HepG2 (cell line): ENCODE measurements around the gene GPR162. TPM values are rescaled to one million over a fixed set of nuclear protein-coding genes. Genes with fewer than 3 reads are reported as not detected.

Experiments used
- ATAC-seq: fragments of 200-7000 bp; cut with Tn5 transposase; 3 replicates; pipeline ENCODE4 v1.9.1; 2020; ENCODE audit warnings: mild to moderate bottlenecking, moderate library complexity
- BruUV-seq: library from RNA; stranded (reverse); fragments of 400-500 nt; replicated peaks from 2 replicates; lab custom pipeline; 2021; lab: Mats Ljungman, UMichigan
- CTCF ChIA-PET: fragments of 300-600 bp; formaldehyde crosslinking; extraction: SDS; loops from one replicate; lab custom pipeline; 2021; ENCODE audit warnings: low total read pairs, inconsistent platforms, low intra/inter-chr PET ratio; lab: Yijun Ruan, JAX
- POLR2A ChIA-PET: fragments of 350-600 bp; sonication (Branson Sonifier 250); formaldehyde crosslinking; loops from one replicate; lab custom pipeline; 2020; ENCODE audit warnings: antibody characterized with exemption, inconsistent platforms; lab: Yijun Ruan, JAX
- DNase-seq: peaks from one replicate; pipeline ENCODE4 v3.0.0-alpha.2; 2015; ENCODE audit warnings: low spot score
- FAIRE-seq: peaks from 3 replicates; lab custom pipeline; 2011; peaks lifted over from hg19 to GRCh38; lab: Jason Lieb, UNC
- H2AFZ ChIP-seq: one replicate; pipeline ENCODE4 v1.6.1; 2011; ENCODE audit warnings: low read length, inconsistent platforms
- H3K27ac ChIP-seq: fragments of 300-600 bp; 3 replicates; pipeline ENCODE4 v1.8.0; 2011; ENCODE audit warnings: mixed run types, mild to moderate bottlenecking, mixed read lengths, low read length, inconsistent platforms; ENCODE audit not compliant: insufficient read depth; ENCODE audit errors: extremely low read length
- H3K27me3 ChIP-seq, 2 experiments: fragments of 200-600 bp in 1 of 2; 2 replicates in 1 of 2; 3 replicates in 1 of 2; pipeline versions ENCODE4 v1.6.0 to v1.8.0; 2011; ENCODE audit warnings: low read length in 2 of 2, mild to moderate bottlenecking in 2 of 2, moderate library complexity in 2 of 2, inconsistent platforms in 1 of 2; ENCODE audit not compliant: insufficient read depth in 2 of 2, control insufficient read depth in 1 of 2
- H3K36me3 ChIP-seq, 2 experiments: fragments of 200-600 bp in 1 of 2; replicated peaks in 1 of 2; 2 replicates in 1 of 2; 3 replicates in 1 of 2; pipeline versions ENCODE4 v1.5.1 to v1.8.0; 2011; ENCODE audit warnings: low read length in 2 of 2, inconsistent platforms in 1 of 2; ENCODE audit not compliant: insufficient read depth in 2 of 2, control insufficient read depth in 1 of 2
- H3K4me1 ChIP-seq: 2 replicates; pipeline ENCODE4 v1.5.1; 2012; ENCODE audit warnings: low read length, inconsistent platforms; ENCODE audit not compliant: insufficient read depth
- H3K4me2 ChIP-seq: 2 replicates; pipeline ENCODE4 v1.6.0; 2011; ENCODE audit warnings: low read depth, low read length, inconsistent platforms
- H3K4me3 ChIP-seq, 3 experiments: fragments of 200-600 bp in 1 of 3; sonication (generic), shearing (Covaris generic) in 1 of 3; replicated peaks in 1 of 3; 2 replicates each; pipeline ENCODE4 v1.5.1; 2011 to 2016; ENCODE audit warnings: low read length in 3 of 3, inconsistent platforms in 2 of 3, low read depth in 2 of 3, mild to moderate bottlenecking in 2 of 3, control low read depth in 1 of 3, mixed read lengths in 1 of 3; ENCODE audit not compliant: insufficient read depth in 1 of 3
- H3K79me2 ChIP-seq: one replicate; pipeline ENCODE4 v1.6.1; 2011; ENCODE audit warnings: low read length, inconsistent platforms; ENCODE audit not compliant: insufficient read depth
- H3K9ac ChIP-seq: 2 replicates; pipeline ENCODE4 v1.6.0; 2011; ENCODE audit warnings: mild to moderate bottlenecking, low read depth, low read length, inconsistent platforms; ENCODE audit not compliant: insufficient read depth
- H3K9me3 ChIP-seq: 2 replicates; pipeline ENCODE4 v1.5.1; 2012; ENCODE audit warnings: mild to moderate bottlenecking, low read length
- H4K20me1 ChIP-seq: 2 replicates; pipeline ENCODE4 v1.6.0; 2011; ENCODE audit warnings: inconsistent platforms, mild to moderate bottlenecking, low read length, moderate library complexity; ENCODE audit not compliant: insufficient read depth
- ARNTL ChIP-seq: sonication (generic); formaldehyde crosslinking; IDR thresholded peaks from 2 replicates; pipeline ENCODE4 v1.4.0; 2020; ENCODE audit warnings: mild to moderate bottlenecking, missing genetic modification reagents
- CREB1 ChIP-seq, 2 experiments: fragments of 450-650 bp in 1 of 2; IDR thresholded peaks; 2 replicates each; pipeline ENCODE4 v1.6.1; 2016 to 2017; ENCODE audit warnings: control low read depth in 1 of 2, mild to moderate bottlenecking in 1 of 2, missing compliant biosample characterization in 1 of 2, missing genetic modification characterization in 1 of 2
- HNF1B ChIP-seq: sonication (generic); formaldehyde crosslinking; IDR thresholded peaks from 2 replicates; pipeline ENCODE4 v1.5.1; 2020; ENCODE audit warnings: mild to moderate bottlenecking, moderate library complexity, missing genetic modification reagents
- NR3C1 ChIP-seq: sonication (generic); formaldehyde crosslinking; IDR thresholded peaks from 2 replicates; pipeline ENCODE4 v1.4.0; 2020; ENCODE audit warnings: missing genetic modification reagents
- POGZ ChIP-seq: sonication (generic); formaldehyde crosslinking; IDR thresholded peaks from 2 replicates; pipeline ENCODE4 v1.4.0; 2020; ENCODE audit warnings: mild to moderate bottlenecking, missing genetic modification reagents
- SAP130 ChIP-seq: IDR thresholded peaks from 2 replicates; pipeline ENCODE4 v1.6.1; 2016; ENCODE audit warnings: low read depth
- SIN3A ChIP-seq: IDR thresholded peaks from 2 replicates; pipeline ENCODE4 v1.6.1; 2011; ENCODE audit warnings: low read depth, mild to moderate bottlenecking, control low read depth, low read length, borderline replicate concordance
- SNAPC2 ChIP-seq: sonication (generic); formaldehyde crosslinking; IDR thresholded peaks from 2 replicates; pipeline ENCODE4 v1.8.1; 2022; ENCODE audit warnings: mild to moderate bottlenecking, missing genetic modification reagents
- TFE3 ChIP-seq: IDR thresholded peaks from 2 replicates; pipeline ENCODE4 v1.6.1; 2016
- ZKSCAN1 ChIP-seq: fragments of 150-350 bp; IDR thresholded peaks from 2 replicates; pipeline ENCODE4 v1.6.1; 2014; ENCODE audit warnings: low read length
- ZKSCAN8 ChIP-seq: IDR thresholded peaks from 2 replicates; pipeline ENCODE4 v1.6.1; 2016; ENCODE audit warnings: borderline replicate concordance, missing genetic modification reagents, missing compliant biosample characterization
- ZNF574 ChIP-seq: sonication (generic); formaldehyde crosslinking; IDR thresholded peaks from 2 replicates; pipeline ENCODE4 v1.4.0; 2020; ENCODE audit warnings: missing genetic modification reagents
- ZNF607 ChIP-seq: sonication (generic); formaldehyde crosslinking; IDR thresholded peaks from 2 replicates; pipeline ENCODE4 v1.5.1; 2020; ENCODE audit warnings: missing genetic modification reagents, mild to moderate bottlenecking, borderline replicate concordance
- ZNF841 ChIP-seq: sonication (generic); formaldehyde crosslinking; IDR thresholded peaks from 2 replicates; pipeline ENCODE4 v1.8.1; 2023; ENCODE audit warnings: missing genetic modification reagents, borderline replicate concordance
- WGBS: methylation state at CpG from one replicate; pipeline ENCODE4 v1.1.6; 2017; ENCODE audit warnings: low lambda C conversion rate; 5-methylcytosine and 5-hydroxymethylcytosine counted together
- in situ Hi-C: cut with HindIII; loops from 2 replicates; pipeline ENCODE4 v1.10.0; 2017; ENCODE audit warnings: low pct_unique_long_range_greater_than_20kb; ENCODE audit not compliant: extremely low pct_ligation_motif_present
- intact Hi-C: fragments of 100-400 bp; cut with micrococcal nuclease; formaldehyde crosslinking; loops from one replicate; pipeline ENCODE4 v1.10.0; 2022; ENCODE audit not compliant: unreplicated experiment
- polyA plus RNA-seq, 8 experiments: library from polyadenylated mRNA; depleted of rRNA in 3 of 8; stranded (reverse) in 7 of 8; unstranded in 1 of 8; fragments of >200 nt; fragmentation: Illumina TruSeq in 4 of 8; extraction: Trizol in 4 of 8; gene quantifications; 2 replicates each; pipeline versions ENCODE4 v1.2.1 to v1.2.3, GENCODE V29; 2011 to 2016; ENCODE audit warnings: low read depth in 4 of 8, missing spikeins in 1 of 8, mixed read lengths in 1 of 8; ENCODE audit not compliant: insufficient read depth in 1 of 8
- total RNA-seq, 5 experiments: library from RNA; depleted of rRNA; stranded (reverse); fragments of >200 nt; fragmentation: Illumina TruSeq; extraction: Trizol; gene quantifications; 2 replicates each; pipeline ENCODE4 v1.2.3, GENCODE V29; 2016; ENCODE audit warnings: low read depth in 1 of 5

Gene GPR162
- total and polyA plus RNA-seq, 2 of the 13 experiments (the other 11 are each of a cell fraction or from before 2014, with no cell fraction given): 0.08 TPM; not detected in 1

GRCh38 chr12:6851921-6852650 is 30.5 kb downstream of the GPR162 start, which contains the start of gene USP5 (continued):
- TF ChIP-seq SNAPC2 (CRISPR knock-in tag) (peak; percentile 66; the same call in 1 of the 2 replicates), ZNF574 (CRISPR knock-in tag) (peak; percentile 91)

- no peak for ATAC-seq
- intact Hi-C loops (loop anchor here (2.0 kb wide), 1 partner anchor 16 kb away; no protein-coding TSS in a partner anchor), in situ Hi-C loops (no loop called here)
- peak overlapping the region; percentile 66 for H3K9ac ChIP-seq
- no peaks in the 10 kb centered on the region; the same call in 1 of the 2 replicates for H4K20me1 ChIP-seq
- peaks cover 33% of the 10 kb centered on the region for H3K4me1 ChIP-seq
- H2AFZ ChIP-seq: no peak overlapping the region
- H3K27me3 ChIP-seq: no peaks in the 10 kb centered on the region
- no TSS peak for BruUV-seq
- H3K4me2 ChIP-seq: peak overlapping the region; percentile 88
- peaks cover 37% of the 10 kb centered on the region for H3K79me2 ChIP-seq
- H3K36me3 ChIP-seq: peaks cover 12 to 49% of the 10 kb centered on the region in 2 experiments
- CTCF ChIA-PET: interaction anchor here (0.9 kb wide), 1 partner anchor 17 kb away, joined by 3 read pairs; no protein-coding TSS in a partner anchor
- H3K4me3 ChIP-seq: peak overlapping the region; percentile 71 to 95 (median 85)
- under 1% methylated on average over 17 of the region's 18 CpGs for WGBS
- peak overlapping the region; percentile 61 for H3K27ac ChIP-seq
- FAIRE-seq: peak; percentile 12
- peak; percentile 35 for DNase-seq
- POLR2A ChIA-PET: interaction anchor here (0.8 to 5.2 kb wide), 26 partner anchors 8 to 318 kb away, joined by 3 to 132 read pairs (median 11); partner anchors contain the start of genes C12orf57, COPS7A, GAPDH and GNB3
- H3K9me3 ChIP-seq: no peaks in the 10 kb centered on the region
- TF ChIP-seq CREB1 (IDR thresholded peaks at IDR 0.05) (no peak), CREB1 (CRISPR knock-in tag; IDR thresholded peaks at IDR 0.05) (peak; percentile 45), ZKSCAN8 (CRISPR knock-in tag) (no peak), ARNTL (CRISPR knock-in tag) (0 out of 2 replicates have a peak, but pooled peaks have one; percentile 6), POGZ (CRISPR knock-in tag) (0 out of 2 replicates have a peak, but pooled peaks have one; percentile 2), HNF1B (0 out of 2 replicates have a peak, but pooled peaks have one; percentile 3), TFE3 (CRISPR knock-in tag) (0 out of 2 replicates have a peak, but pooled peaks have one; percentile 9), ZKSCAN1 (no peak; the same call in 1 of the 2 replicates), SIN3A (0 out of 2 replicates have a peak, but pooled peaks have one; percentile 22), SAP130 (CRISPR knock-in tag) (peak; percentile 27; the same call in 1 of the 2 replicates), ZNF841 (CRISPR knock-in tag) (no peak), NR3C1 (CRISPR knock-in tag) (no peak), ZNF607 (0 out of 2 replicates have a peak, but pooled peaks have one; percentile 7)
Observed at GRCh38 chr12:6852651-6853354, 31.2 kb downstream of the GPR162 start.
